AG09319 (cell line): ENCODE measurements around the gene AMZ1.

Source experiments
- DNase-seq: peaks from one replicate; pipeline ENCODE4 v3.0.0-alpha.2; 2010; ENCODE audit warnings: low read depth; ENCODE audit errors: extremely low read depth
- TF ChIP-seq, protein P1 (sequence below): IDR thresholded peaks from 2 replicates; pipeline ENCODE4 v1.5.1; 2011; ENCODE audit warnings: low read depth, mild to moderate bottlenecking, inconsistent platforms, low read length, moderate library complexity

The AMZ1 gene

DNA sequence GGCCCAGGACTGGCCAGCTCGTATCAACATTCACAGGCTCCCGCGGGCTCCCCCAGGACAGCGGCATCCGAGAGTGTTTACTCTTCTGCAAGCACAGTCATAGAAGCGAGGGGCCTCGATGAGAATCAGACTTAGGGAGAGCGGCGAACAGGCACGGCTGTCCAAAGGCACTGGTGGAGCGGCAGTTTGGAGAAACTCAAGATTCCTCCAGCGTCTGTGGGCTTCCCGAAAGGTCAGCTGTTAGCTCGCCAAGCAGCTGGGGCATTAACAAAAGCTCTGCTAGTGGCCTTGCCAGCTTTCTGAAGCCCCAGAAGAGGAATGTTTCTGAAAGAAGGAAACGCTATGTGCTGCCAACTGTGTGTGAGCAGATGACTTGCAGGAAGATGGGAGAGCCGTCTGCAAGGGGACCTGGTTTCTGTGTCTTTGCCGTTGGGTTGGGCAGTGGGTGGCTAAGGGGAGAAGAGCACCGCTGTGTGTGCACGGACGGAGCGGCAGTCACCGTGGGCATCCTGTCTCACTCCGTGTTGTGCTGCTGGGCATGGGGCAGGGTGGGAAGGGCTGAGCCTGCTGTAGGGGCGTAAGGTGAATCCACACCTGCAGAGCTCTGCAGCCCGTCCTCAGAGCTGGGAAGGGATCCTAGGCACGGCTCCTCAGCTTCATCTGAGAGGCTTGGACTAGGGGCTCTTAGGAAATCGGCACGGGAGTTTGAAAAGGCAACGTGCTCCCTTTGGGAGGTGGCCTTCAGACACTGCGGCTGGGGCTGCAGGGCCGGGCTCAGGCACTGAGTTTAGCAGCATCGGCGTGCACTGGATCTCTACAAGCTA, 42.1 kb downstream of the AMZ1 start:
- no peak for DNase-seq
- TF ChIP-seq, protein P1, sequence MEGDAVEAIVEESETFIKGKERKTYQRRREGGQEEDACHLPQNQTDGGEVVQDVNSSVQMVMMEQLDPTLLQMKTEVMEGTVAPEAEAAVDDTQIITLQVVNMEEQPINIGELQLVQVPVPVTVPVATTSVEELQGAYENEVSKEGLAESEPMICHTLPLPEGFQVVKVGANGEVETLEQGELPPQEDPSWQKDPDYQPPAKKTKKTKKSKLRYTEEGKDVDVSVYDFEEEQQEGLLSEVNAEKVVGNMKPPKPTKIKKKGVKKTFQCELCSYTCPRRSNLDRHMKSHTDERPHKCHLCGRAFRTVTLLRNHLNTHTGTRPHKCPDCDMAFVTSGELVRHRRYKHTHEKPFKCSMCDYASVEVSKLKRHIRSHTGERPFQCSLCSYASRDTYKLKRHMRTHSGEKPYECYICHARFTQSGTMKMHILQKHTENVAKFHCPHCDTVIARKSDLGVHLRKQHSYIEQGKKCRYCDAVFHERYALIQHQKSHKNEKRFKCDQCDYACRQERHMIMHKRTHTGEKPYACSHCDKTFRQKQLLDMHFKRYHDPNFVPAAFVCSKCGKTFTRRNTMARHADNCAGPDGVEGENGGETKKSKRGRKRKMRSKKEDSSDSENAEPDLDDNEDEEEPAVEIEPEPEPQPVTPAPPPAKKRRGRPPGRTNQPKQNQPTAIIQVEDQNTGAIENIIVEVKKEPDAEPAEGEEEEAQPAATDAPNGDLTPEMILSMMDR = no peak

DNA sequence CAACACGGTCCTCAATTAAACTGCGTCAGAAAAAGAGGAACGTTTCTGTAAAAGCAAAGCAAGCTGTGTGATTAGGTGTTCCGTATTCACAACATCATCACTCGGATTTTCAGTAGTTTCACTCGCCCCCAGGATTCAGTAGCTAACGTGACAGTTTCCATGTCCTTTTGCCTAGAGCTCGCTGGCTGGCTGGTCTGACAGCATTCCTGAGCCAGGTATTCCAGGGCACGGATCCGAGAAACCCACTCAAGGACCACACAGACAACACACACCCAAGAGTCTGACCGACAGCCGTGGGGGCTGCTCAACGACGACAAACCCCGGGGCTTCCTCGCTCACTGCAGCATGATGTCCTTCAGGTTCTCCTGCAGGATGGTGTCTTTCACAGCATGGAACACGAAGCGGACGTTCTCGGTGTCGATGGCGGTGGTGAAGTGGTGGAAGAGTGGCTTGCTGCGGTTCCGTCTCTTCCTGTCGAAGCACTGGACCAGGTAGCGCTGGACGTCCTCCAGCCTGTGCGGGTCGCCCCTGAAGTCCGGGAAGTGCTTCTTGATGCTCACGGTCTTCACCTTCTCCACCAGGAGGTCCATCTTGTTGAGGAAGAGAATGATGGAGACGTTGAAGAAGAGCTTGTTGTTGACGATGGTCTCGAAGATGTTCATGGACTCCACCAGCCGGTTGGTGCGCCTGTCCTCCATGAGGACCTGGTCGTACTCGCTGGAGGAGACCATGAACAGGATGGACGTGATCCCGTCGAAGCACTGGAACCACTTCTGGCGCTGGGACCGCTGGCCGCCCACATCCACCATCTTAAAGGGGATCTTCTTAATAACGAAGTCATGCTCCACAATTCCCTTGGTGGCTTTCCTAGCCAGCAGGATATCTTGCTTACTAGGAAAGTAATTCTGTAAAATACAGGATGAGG, 43.1 kb downstream of the AMZ1 start:
- TF ChIP-seq, protein P1 = no peak
- no peak for DNase-seq

DNA sequence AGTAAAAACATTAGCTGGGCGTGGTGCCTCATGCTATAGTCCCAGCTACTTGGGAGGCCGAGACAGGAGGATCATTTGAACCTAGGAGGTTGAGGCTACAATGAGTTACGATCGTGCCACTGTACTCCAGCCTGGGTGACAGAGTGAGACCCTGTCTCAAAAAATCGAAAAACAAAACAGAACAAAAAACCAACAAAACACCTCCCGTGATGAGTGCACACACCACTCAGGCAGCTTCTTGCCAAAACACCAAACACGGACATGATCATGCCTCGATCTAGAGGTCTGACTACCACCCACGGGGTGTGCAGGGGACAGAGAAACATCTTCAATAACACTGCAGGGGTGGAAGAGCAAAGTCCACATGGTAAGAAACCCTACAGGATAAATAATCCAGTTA, 44.4 kb downstream of the AMZ1 start:
- no peak for DNase-seq
- TF ChIP-seq, protein P1 = no peak

DNA sequence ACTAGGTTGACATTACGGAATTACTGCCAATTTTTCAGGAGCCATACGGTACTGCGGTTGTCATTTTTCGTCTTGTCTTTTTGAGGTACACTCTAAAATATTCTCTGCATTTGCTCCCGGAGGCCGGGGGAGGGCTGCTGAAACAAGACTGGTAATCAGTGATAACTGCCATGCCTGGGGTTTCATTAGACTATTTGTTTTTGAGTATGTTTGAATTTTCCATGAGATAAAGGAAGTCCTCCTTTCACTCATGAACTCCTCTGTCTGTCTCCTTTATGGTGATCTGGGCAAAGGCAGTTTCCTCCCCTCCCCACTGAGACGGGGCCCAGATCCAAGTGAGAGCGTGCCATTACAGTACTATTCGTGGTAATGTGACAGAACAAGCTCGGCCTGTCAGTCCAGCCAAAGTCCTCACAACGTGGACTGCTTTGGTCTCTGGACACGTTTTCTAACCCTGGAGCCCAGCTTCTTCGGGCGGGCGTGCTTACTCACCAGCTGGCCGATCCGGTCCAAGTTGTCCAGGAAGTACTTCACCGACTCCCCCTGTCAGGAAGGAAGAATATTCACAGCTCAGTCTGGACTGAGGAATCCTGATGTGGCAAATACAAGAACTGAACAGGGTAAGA, 45.1 kb downstream of the AMZ1 start:
- TF ChIP-seq, protein P1 = no peak
- DNase-seq = no peak

DNA sequence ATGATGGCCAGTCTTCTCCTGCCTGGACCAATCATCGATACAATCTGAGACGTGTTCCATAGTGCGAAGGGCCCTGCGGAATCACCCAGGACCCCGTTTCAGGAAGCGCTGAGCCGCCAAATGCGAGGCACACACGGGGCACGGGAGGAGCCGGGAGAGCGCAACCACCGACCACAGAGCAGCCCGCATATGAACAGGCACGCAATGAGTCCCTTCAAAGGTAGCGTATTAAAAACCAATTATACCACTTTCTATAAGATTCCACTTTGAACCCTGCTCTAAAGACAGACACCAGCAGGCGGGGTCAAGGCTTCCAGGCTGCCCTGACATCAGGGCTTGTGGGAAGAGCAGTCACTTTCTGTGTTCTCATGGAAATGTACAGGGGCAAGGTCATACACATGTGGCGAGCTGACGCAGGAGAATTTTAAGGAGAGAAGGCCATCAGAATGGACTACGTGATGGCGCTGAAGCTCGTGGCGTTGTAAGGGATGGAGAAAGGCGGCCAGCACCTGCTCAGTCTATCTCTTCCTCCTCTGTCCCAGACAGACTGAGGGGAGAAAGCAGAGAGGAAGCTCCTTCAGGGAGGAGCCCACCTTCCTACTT, 46.2 kb downstream of the AMZ1 start:
- no peak for DNase-seq
- TF ChIP-seq, protein P1 = no peak

DNA sequence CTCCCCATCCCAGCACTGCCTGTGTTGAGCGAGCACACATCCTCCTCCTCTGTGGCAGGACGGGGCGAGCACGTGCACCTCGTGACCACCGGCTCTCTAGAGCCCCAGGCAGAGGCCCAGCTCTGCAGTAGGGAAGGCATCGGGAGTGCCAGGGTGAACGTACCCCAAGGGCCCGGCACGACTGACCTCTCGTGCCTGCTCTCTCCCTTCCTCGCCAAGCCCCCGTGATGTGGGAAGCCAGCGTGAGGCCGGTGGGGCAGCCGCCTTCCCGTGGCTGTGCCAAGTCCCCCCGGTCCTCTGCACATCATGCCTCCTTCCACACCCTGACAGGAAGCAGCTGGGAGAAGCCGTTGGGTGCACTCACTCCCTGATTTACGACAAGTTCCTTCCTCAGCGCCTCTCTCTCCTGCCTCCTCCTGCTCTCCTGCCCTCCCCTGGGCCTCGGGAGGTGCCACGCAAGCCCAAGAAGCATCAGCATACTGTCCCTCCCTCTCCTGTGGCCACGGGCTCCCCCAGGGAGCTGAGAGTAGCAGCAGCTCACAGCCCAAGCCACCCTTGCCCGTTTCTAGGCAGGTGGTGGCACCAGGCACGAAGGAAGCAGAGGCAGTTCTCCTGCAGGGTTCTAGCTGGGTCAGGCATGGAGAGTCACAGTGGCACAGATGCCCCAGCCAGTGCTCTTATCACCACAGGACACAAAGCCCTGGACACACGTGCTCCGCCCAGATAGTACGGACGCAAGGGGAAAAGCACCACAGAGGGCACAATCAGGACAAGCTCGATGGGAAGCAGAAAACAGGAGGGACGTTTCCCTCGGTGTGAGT, 47.0 kb downstream of the AMZ1 start:
- TF ChIP-seq, protein P1 = no peak
- DNase-seq = no peak
